HUES48 (cell line): ENCODE results near the gene VAMP1.
A peak's percentile ranks its signal among the peaks of the same experiment; 100 is the strongest.
"Not testable (repeated sequence)": the region's sequence is repeated elsewhere in the genome, so short reads cannot be mapped to it uniquely, and the experiment has no call there.

Experiments
- H3K27ac ChIP-seq: one replicate; pipeline ENCODE4 v1.7.0; 2013; ENCODE audit warnings: low read depth, low read length, inconsistent platforms
- H3K27me3 ChIP-seq: 2 replicates; pipeline ENCODE4 v1.6.1; 2013; ENCODE audit warnings: mild to moderate bottlenecking, low read length; ENCODE audit not compliant: control insufficient read depth, insufficient read depth
- H3K36me3 ChIP-seq: 2 replicates; pipeline ENCODE4 v1.6.1; 2013; ENCODE audit warnings: low read length; ENCODE audit not compliant: control insufficient read depth, insufficient read depth
- H3K4me1 ChIP-seq: 2 replicates; pipeline ENCODE4 v1.6.1; 2013; ENCODE audit warnings: mild to moderate bottlenecking, low read length; ENCODE audit not compliant: control insufficient read depth, insufficient read depth
- H3K4me3 ChIP-seq: 2 replicates; pipeline ENCODE4 v1.5.1; 2013; ENCODE audit warnings: mild to moderate bottlenecking, low read depth, low read length
- H3K9ac ChIP-seq: 2 replicates; pipeline ENCODE4 v1.6.1; 2013; ENCODE audit warnings: mild to moderate bottlenecking, low read depth, low read length, moderate library complexity
- H3K9me3 ChIP-seq: 2 replicates; pipeline ENCODE4 v1.6.1; 2013; ENCODE audit warnings: low read length; ENCODE audit not compliant: control insufficient read depth, insufficient read depth

VAMP1 gene

GRCh38 chr12:6490673-6491072 lies 20.2 kb upstream of the VAMP1 start:
- peaks cover 10% of the 10 kb centered on the region for H3K4me1 ChIP-seq
- H3K4me3 ChIP-seq, H3K27me3 ChIP-seq, H3K9me3 ChIP-seq, H3K27ac ChIP-seq, H3K9ac ChIP-seq: not testable (repeated sequence)
- peaks cover 19% of the 10 kb centered on the region for H3K36me3 ChIP-seq

- Histone ChIP-seq H3K4me3 (no peak overlapping the region), H3K36me3 (peaks cover 11% of the 10 kb centered on the region), H3K27ac (no peak overlapping the region), H3K9me3 (no peaks in the 10 kb centered on the region), H3K27me3 (no peaks in the 10 kb centered on the region), H3K4me1 (0 out of 2 replicates have a peak, but pooled peaks cover 3% of the 10 kb centered on the region), H3K9ac (no peak overlapping the region)
Observed at GRCh38 chr12:6489449-6489848, 19.0 kb upstream of the VAMP1 start.

- Histone ChIP-seq H3K4me1 (0 out of 2 replicates have a peak, but pooled peaks cover 3% of the 10 kb centered on the region), H3K27ac (no peak overlapping the region), H3K36me3 (peaks cover 11% of the 10 kb centered on the region), H3K9ac (no peak overlapping the region), H3K4me3 (no peak overlapping the region), H3K9me3 (no peaks in the 10 kb centered on the region), H3K27me3 (no peaks in the 10 kb centered on the region)
Observed at GRCh38 chr12:6488240-6488639, 17.8 kb upstream of the VAMP1 start.

GRCh38 chr12:6478416-6478815 lies 7.9 kb upstream of the VAMP1 start:
- H3K4me1 ChIP-seq: no peaks in the 10 kb centered on the region
- H3K27me3 ChIP-seq: no peaks in the 10 kb centered on the region
- H3K4me3 ChIP-seq: no peak overlapping the region
- H3K9ac ChIP-seq: no peak overlapping the region
- H3K9me3 ChIP-seq: no peaks in the 10 kb centered on the region
- no peaks in the 10 kb centered on the region for H3K36me3 ChIP-seq
- H3K27ac ChIP-seq: no peak overlapping the region

GRCh38 chr12:6477601-6478377 lies 7.3 kb upstream of the VAMP1 start:
- not testable (repeated sequence) for H3K9me3 ChIP-seq, H3K9ac ChIP-seq, H3K36me3 ChIP-seq, H3K4me3 ChIP-seq, H3K27me3 ChIP-seq, H3K27ac ChIP-seq, H3K4me1 ChIP-seq

- no peak overlapping the region for H3K9ac ChIP-seq
- no peak overlapping the region for H3K4me3 ChIP-seq
- H3K27ac ChIP-seq: no peak overlapping the region
- no peaks in the 10 kb centered on the region for H3K9me3 ChIP-seq
- H3K27me3 ChIP-seq: no peaks in the 10 kb centered on the region
- H3K4me1 ChIP-seq: no peaks in the 10 kb centered on the region
- H3K36me3 ChIP-seq: no peaks in the 10 kb centered on the region
Observed at GRCh38 chr12:6476489-6476888, 6.0 kb upstream of the VAMP1 start.

GRCh38 chr12:6475233-6475975 lies 4.9 kb upstream of the VAMP1 start:
- not testable (repeated sequence) for H3K36me3 ChIP-seq, H3K27ac ChIP-seq, H3K9me3 ChIP-seq, H3K4me3 ChIP-seq, H3K27me3 ChIP-seq, H3K9ac ChIP-seq, H3K4me1 ChIP-seq

GRCh38 chr12:6472491-6472890 lies 2.0 kb upstream of the VAMP1 start:
- Histone ChIP-seq H3K36me3 (no peaks in the 10 kb centered on the region; the same call in 1 of the 2 replicates), H3K4me3 (no peak overlapping the region), H3K9ac (no peak overlapping the region), H3K27me3 (no peaks in the 10 kb centered on the region), H3K9me3 (no peaks in the 10 kb centered on the region), H3K4me1 (peaks cover 8% of the 10 kb centered on the region), H3K27ac (no peak overlapping the region)

- H3K36me3 ChIP-seq: no peaks in the 10 kb centered on the region; the same call in 1 of the 2 replicates
- H3K27ac ChIP-seq: no peak overlapping the region
- no peak overlapping the region for H3K4me3 ChIP-seq
- H3K27me3 ChIP-seq: no peaks in the 10 kb centered on the region
- peaks cover 8% of the 10 kb centered on the region for H3K4me1 ChIP-seq
- H3K9ac ChIP-seq: no peak overlapping the region
- H3K9me3 ChIP-seq: no peaks in the 10 kb centered on the region
Observed at GRCh38 chr12:6471989-6472360, 1.5 kb upstream of the VAMP1 start.

- H3K27ac ChIP-seq: peak overlapping the region; percentile 91
- peaks cover 9% of the 10 kb centered on the region for H3K36me3 ChIP-seq
- peak overlapping the region; percentile 71; the same call in 1 of the 2 replicates for H3K9ac ChIP-seq
- H3K27me3 ChIP-seq: no peaks in the 10 kb centered on the region
- no peaks in the 10 kb centered on the region for H3K9me3 ChIP-seq
- peaks cover 8% of the 10 kb centered on the region for H3K4me1 ChIP-seq
- peak overlapping the region; percentile 90 for H3K4me3 ChIP-seq
Observed at GRCh38 chr12:6469609-6470374, 685 bp downstream of the VAMP1 start.

- no peak overlapping the region for H3K9ac ChIP-seq
- H3K27ac ChIP-seq: no peak overlapping the region
- no peaks in the 10 kb centered on the region for H3K9me3 ChIP-seq
- peaks cover 16% of the 10 kb centered on the region for H3K36me3 ChIP-seq
- H3K4me3 ChIP-seq: no peak overlapping the region
- peaks cover 8% of the 10 kb centered on the region for H3K4me1 ChIP-seq
- H3K27me3 ChIP-seq: no peaks in the 10 kb centered on the region
Observed at GRCh38 chr12:6469092-6469491, 1.4 kb downstream of the VAMP1 start.
